CD4-positive, alpha-beta T cell treated with Interleukin-17A for 1 hour (primary cell): ENCODE measurements around the gene OGA.

Source experiments
- DNase-seq: peaks from one replicate; pipeline ENCODE4 v3.0.0-alpha.2; 2020

OGA gene

GRCh38 chr10:101752241-101752640 lies 66.0 kb downstream of the OGA start:
- no peak for DNase-seq

- DNase-seq = no peak
Measured at GRCh38 chr10:101749047-101750016, 68.9 kb downstream of the OGA start.

GRCh38 chr10:101748496-101748895 lies 69.7 kb downstream of the OGA start:
- DNase-seq = no peak

- no peak for DNase-seq
Measured at GRCh38 chr10:101745074-101745696, 73.1 kb downstream of the OGA start.

DNA sequence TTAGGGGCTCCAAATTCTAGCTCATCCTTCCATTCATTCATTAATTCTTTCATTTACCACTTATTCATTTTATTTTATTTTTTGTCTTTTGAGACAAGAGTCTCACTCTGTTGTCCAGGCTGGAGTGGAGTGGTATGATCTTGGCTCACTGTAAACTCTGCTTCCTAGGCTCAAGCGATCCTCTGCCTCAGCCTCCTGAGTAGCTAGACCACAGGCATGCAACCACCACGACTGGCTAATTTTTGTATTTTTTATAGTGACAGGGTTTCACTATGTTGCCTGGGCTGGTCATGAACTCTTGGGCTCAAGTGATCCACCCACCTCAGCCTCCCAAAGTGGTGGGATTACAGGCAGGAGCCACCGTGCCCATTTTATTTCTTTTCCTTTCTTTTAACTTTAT lies 74.0 kb downstream of the OGA start:
- DNase-seq = no peak

GRCh38 chr10:101741938-101742337 lies 76.3 kb downstream of the OGA start:
- DNase-seq = no peak

DNA sequence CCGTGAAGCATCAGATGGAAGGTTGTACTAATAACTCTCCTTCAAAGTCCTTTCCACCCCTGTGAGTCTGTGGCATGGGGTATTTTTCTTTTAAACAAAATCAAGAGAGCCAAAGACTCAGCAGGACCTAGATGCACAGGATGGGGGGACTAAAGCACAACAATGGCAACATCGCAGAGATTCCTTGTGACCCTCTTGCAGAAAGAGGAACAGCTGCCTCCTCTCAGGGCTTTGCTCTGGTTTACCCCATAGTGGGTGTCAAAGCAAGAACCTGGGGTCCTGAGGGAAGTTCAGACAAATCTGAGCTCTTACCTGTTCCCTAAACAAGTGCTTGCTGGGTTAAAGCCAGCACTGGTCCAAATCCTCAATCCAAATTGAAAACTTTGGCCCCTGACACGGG lies 81.6 kb downstream of the OGA start:
- DNase-seq = no peak
